GM18498 (cell line): ENCODE results near the gene EPB41L3.
"Not testable (repeated sequence)": the region's sequence is repeated elsewhere in the genome, so short reads cannot be mapped to it uniquely, and the experiment has no call there.

Source experiments
- ATAC-seq: cut with Tn5 transposase; IDR thresholded peaks from one replicate; pipeline ENCODE4 v1.9.1; 2021; ENCODE audit warnings: mild to moderate bottlenecking, moderate library complexity; ENCODE audit not compliant: unreplicated experiment

EPB41L3 gene

GRCh38 chr18:5543773-5544389 lies at the start of gene EPB41L3:
TSS of gene EPB41L3 (minus strand) at chr18:5543997. CDS start at chr18:5489183, 54,814 bp downstream.
- ATAC-seq, result no peak

- no peak for ATAC-seq
These were observed 44.7 kb upstream of the EPB41L3 start for GRCh38 chr18:5588529-5588928.

GRCh38 chr18:5585653-5586052 lies 41.9 kb upstream of the EPB41L3 start:
- ATAC-seq, result no peak

- ATAC-seq, result no peak
These were observed 41.1 kb upstream of the EPB41L3 start for GRCh38 chr18:5584746-5585417.

- ATAC-seq, result no peak
These were observed 39.3 kb upstream of the EPB41L3 start for GRCh38 chr18:5582849-5583681.

GRCh38 chr18:5582076-5582475 lies 38.3 kb upstream of the EPB41L3 start:
- ATAC-seq, result no peak

- no peak for ATAC-seq
These were observed 31.0 kb upstream of the EPB41L3 start for GRCh38 chr18:5574843-5575242.

DNA sequence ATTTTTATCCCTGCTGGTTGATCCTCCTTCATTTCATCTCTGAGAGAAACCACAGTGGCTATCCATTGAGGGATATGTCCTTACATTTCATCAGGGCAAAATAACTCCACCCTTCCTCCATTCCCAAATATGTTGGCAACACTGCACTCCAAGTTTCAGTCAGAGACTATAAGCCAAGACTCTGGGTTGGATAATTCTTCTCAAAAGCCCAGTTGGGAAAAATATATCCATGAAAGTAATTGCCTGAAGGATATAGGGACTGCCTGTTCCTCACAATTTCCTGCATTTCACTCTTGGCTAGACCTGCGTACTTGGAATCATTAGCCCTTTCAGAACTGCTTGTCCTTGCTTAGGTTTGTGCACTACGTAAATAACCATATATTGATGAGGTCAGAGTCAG lies 27.9 kb upstream of the EPB41L3 start:
- no peak for ATAC-seq

DNA sequence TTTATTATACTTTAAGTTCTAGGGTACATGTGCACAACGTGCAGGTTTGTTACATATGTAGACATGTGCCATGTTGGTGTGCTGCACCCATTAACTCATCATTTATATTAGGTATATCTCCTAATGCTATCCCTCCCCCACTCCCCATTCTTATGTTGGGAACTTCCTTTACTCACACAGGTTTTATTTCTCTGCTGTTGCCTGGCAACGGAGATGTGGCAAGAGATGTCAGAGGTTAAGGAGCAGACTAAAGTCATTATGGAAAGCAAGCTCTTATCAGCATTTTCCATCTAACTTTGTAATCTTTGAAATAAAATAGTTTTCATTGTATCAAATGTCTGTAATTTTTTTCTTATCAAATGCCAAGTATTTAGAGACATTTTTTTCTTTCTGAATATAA lies 26.8 kb upstream of the EPB41L3 start:
- not testable (repeated sequence) for ATAC-seq

GRCh38 chr18:5568416-5568815 lies 24.6 kb upstream of the EPB41L3 start:
- no peak for ATAC-seq

DNA sequence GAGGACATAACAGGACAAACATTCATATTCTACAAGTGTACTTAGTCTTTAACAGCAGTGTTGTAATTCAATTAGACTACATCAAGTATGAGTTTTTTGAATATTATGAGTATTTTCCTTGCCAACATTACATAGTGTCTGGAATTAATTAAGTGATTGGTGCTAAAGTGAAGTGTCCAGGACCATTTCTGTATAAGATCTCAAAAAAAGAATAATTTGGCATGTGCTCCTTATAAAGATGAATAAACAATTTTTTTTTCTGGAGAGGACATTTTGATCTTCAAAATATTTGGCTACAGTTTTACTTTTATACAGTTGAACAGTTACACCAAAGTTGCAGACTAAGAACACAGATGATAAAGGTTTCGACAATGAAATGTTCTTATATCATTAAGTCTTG lies 15.1 kb upstream of the EPB41L3 start:
- no peak for ATAC-seq

DNA sequence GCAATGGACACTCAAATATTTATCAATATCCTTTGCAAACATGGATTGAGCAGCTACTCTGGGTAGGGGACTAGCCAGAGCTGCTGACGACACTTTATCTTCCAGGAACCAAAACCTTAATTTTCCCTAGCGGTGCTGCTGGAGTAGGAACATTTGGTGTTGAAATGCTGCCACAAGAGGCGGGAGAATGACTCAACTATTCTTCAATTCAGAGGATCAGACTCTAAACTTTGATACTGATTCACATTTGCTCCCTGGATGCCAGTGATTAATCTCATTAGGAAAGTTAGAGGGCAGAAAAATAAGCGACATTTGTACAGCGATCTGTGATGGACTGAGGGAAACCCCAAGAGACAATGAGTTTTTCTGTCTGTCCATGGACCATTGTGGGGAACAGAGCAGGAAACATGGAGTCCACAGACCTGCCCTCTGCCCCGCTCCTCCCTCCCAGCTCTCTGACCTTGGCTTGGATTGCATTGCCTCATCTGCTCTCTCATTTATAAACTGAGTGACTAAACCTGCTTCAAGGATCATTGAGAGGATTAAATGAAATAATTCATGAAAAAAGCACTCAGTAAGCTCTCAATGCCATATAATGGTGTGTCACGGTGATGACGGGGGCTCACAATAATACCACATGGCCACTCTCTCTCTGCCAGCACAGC lies 12.6 kb upstream of the EPB41L3 start:
- ATAC-seq, result no peak

DNA sequence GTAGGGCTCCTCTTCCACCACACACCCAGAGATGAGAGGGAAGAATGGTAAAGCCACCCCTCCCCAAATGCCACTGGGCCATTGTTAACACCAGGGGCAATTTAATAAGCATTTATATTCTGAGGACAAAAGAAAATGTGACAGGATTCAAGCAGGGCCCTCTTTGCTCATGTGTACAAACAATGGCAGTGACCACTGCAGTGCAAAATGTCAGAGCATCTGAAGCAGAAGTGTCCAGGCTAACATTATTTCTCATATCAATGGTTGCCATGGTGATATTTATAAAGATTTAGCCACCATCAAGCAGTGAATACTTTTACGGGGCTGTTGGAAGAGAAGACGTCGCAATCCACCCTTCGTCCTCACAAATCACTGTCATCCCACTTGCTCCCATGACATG lies 10.8 kb upstream of the EPB41L3 start:
- ATAC-seq, result no peak

DNA sequence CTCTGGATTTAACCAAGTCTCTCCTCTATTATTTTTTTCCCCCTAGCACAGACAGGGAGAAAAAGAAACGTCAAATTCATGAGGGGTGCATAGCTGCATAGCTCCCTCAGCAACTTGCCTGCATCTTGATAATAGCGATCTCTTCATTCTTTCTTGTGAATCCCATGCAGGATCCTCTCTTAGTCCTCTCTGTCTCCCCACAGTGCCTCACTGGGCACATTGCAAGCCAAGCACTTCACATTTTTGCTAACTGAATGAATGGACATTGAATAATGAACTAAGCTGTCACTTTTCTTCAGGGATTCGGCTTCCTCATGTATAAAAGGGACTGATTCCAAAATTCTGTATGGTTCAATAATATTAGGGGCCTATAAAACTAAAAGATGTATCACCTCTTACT lies 2.9 kb upstream of the EPB41L3 start:
- ATAC-seq, result no peak

GRCh38 chr18:5543036-5543680 lies 639 bp downstream of the EPB41L3 start:
- no peak for ATAC-seq

DNA sequence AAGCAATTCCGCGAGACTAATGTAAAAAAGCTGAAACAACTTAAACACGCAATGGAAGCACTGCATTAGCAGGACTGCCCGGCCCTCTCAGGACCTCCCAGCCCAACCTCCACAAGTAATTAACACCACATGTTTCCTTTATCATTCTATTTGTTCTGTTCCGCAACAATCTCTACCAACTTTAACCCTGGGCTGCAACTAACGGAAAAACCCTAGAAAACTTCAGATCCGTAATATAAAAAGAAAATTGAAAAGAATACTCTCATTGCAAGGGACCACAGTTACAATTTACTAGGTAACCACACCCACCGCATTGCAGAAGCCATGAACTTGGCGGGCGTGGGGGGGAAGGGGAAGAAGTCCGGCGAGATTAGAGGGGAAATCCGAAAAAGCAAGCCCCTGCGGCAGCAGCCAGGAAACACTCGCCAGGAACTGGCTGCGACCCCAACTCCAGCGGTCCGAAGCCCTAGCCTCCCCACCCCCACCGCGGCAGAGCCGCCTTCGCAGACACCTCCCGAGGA lies 1.2 kb downstream of the EPB41L3 start:
- no peak for ATAC-seq

GRCh38 chr18:5541644-5542043 lies 2.2 kb downstream of the EPB41L3 start:
- no peak for ATAC-seq

GRCh38 chr18:5539391-5539790 lies 4.4 kb downstream of the EPB41L3 start:
- ATAC-seq, result no peak

DNA sequence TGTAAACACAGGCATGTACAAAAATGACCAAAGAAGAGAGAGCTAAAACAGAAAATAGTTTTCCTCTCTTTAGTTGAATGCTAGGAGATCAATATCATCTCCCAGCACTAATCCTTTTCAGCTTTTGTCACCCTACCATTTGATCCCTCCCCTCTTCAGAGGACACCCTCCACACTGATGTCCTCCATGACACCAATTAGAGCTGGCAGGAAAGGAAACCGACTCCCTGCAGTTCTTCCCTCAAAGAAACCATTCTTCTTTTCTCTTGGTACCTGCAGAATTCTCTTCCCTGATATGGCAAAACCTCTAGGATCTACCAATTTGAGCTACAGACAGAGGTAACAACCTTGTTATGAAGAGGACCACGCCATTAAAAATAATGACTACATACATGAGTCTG lies 5.3 kb downstream of the EPB41L3 start:
- ATAC-seq, result no peak

DNA sequence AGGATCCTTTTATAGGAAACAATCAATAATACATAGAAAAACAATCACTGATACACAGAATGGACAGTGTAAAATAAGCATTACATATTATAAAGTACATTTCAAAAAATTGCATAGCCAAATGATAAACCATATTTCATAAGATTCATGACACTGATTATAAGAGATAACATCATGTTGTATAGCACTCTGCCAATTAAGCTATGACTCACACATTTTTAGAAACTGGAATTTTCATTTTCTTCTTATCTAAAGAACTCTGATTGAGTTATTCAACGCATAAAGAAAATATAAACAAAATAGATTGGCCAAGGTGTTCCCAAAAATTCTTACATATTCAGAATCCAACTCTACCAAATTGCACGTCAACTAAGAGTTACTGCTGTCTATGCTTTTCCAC lies 5.9 kb downstream of the EPB41L3 start:
- ATAC-seq, result no peak

- ATAC-seq, result no peak
These were observed 9.0 kb downstream of the EPB41L3 start for GRCh38 chr18:5534845-5535244.
